Prostate gland (tissue), 2 donors: ENCODE measurements around the gene THYN1.

Experiments
- CTCF ChIP-seq, 4 experiments: fragments of 200-600 bp in 2 of 4; fragments of 450-650 bp in 2 of 4; sonication (generic) in 2 of 4; IDR thresholded peaks; 1 replicate in 3 of 4; 2 replicates in 1 of 4; pipeline ENCODE4 v1.5.1; 2016 to 2019; ENCODE audit warnings: antibody characterized with exemption in 4 of 4, mild to moderate bottlenecking in 2 of 4, moderate library complexity in 2 of 4
- POLR2A ChIP-seq: fragments of 450-650 bp; IDR thresholded peaks from one replicate; pipeline ENCODE4 v1.6.1; 2016; ENCODE audit warnings: antibody characterized with exemption, mild to moderate bottlenecking
- POLR2AphosphoS5 ChIP-seq: sonication (generic); formaldehyde crosslinking; IDR thresholded peaks from one replicate; pipeline ENCODE4 v1.6.1; 2017; ENCODE audit warnings: antibody characterized with exemption

- TF ChIP-seq CTCF (IDR thresholded peaks at IDR 0.05): no peak
- no peak for TF ChIP-seq POLR2AphosphoS5
- TF ChIP-seq POLR2A: no peak
Observed at GRCh38 chr11:134250675-134251074, 2.5 kb downstream of the THYN1 start.
